NCI-H460 (cell line): ENCODE results near the gene ZNF48. TPM values are rescaled to one million over a fixed set of nuclear protein-coding genes. Genes with fewer than 3 reads are reported as not detected.

Experiments
- DNase-seq: peaks from one replicate; pipeline ENCODE4 v3.0.0-alpha.2; 2016; ENCODE audit warnings: low read depth; ENCODE audit errors: extremely low read depth
- polyA plus RNA-seq: library from polyadenylated mRNA; depleted of rRNA; stranded (reverse); fragments of >200 nt; gene quantifications from 2 replicates; pipeline ENCODE4 v1.2.3, GENCODE V29; 2014; cell fraction: nucleus; rRNA removed
- total RNA-seq: library from RNA; depleted of rRNA; stranded (reverse); fragments of >200 nt; shearing (Covaris generic); gene quantifications from 2 replicates; pipeline ENCODE4 v1.2.3, GENCODE V29; 2014; rRNA removed

ZNF48 gene
- total RNA-seq: 8.3 and 8.4 TPM in 2 replicates
- polyA plus RNA-seq: 6.5 and 12.0 TPM in 2 replicates

DNA sequence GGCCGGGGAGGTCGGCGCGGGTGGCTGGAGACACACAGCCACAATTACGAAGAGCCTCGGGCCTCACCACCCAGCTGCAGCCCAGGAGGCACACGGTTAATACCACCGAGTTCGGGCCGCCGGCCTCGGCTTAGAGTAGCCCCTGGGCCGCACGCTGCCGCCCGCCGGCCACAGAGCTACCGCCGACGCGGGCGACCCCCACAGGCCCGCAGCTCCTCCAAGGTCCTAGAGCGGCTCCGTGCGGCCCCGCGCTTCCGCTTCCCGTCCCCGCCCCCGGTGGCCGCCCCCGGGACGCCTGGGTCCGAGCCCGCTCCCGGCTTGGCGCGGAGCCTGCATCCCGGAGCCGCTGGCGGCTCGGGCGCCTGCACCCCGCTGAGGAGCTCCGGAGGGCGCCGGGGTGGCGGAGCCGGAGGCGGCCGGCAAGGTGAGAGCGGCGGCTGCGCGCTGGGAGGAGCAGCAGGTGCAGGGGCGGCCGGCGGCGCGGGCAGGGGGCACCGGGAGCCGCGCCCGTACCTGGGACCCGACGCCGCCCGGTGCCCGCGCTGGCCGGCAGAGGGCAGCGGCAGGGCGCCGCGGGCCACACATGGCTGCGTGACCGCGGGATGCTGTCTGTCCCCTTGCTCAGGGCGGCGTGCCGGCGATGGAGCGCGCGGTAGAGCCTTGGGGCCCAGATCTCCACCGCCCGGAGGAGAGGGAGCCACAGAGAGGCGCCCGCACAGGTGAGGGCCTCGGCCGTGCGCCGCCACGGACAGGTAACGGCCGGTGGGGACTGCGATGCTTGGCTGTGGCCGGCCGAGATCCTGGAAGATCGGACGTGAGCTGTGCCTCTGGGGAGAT lies at the start of gene ZNF48:
Gene ZNF48 (plus strand): TSS at position 266 of the 837 bp plus-strand sequence. CDS start 375 bp downstream, at position 641.
- DNase-seq: peak; percentile 48

DNA sequence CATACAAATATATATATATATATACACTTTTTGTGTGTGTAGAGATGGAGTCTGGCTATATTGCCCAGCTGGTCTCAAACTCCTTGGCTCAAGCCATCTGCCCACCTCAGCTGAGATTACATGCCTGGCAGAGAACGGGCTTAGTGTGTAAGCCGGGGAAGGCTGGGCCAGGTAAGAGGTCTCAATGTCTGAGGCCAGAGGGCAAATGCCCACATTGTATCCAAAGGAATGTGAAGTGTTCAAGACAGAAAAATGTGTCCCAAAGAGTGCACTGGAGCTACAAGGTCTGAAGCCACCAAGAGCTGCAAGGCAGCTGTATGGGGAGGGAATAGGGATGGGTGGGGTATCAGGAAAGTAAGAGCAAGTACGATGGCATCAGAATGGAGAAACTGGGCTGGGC lies 48.9 kb upstream of the ZNF48 start:
- DNase-seq: no peak

DNA sequence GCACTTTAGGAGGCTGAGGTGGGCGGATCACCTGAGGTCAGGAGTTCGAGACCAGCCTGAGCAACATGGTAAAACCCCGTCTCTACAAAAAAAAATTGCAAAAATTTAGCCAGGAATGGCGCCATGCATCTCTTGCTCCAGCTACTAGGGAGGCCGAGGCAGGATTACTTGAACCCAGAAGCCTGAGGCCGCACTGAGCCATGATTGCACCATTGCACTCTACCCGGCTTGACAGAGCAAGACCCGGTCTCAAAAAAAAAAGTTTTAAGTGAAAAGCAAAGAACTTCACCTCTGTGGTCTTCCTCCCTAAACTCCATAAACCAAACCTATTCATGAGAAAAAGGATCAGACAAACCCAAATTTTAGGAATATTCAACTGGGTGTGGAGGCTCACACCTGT lies 47.1 kb upstream of the ZNF48 start:
- DNase-seq: no peak

DNA sequence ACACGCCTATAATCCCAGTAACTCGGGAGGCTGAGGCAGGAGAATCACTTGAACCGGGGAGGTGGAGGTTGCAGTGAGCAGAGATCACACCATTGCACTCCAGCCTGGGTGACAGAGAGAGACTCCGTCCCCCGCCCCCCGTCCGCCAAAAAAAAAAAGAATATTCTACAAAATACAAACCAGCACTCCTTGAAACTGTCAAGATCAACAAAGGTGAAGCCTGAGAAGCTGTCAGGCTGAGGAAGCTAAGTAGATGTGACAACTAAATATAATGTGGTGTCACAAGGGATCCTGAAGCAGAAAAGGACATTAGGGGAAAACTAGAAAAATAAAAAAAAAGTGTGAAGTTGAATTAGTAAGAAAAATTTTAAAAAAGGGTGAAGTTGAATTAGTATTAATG lies 46.3 kb upstream of the ZNF48 start:
- no peak for DNase-seq

DNA sequence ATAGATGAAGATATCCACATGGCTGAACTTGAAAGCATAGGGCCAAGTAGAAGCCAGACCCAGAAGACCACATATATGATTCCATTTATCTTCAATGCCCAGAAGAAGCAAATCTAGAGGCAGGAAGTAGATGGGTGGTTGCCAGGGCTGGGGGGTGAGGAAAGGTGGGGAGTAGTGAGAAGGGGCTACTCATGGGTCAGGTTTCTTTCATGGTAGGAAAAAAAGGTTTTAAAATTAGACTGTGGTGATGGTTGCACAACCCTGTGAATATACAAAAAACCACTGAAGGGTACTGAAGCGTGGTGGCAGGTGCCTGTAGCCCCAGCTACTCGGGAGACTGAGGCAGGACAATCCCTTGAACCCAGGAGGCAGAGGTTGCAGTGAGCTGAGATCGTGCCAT lies 45.5 kb upstream of the ZNF48 start:
- DNase-seq: no peak

DNA sequence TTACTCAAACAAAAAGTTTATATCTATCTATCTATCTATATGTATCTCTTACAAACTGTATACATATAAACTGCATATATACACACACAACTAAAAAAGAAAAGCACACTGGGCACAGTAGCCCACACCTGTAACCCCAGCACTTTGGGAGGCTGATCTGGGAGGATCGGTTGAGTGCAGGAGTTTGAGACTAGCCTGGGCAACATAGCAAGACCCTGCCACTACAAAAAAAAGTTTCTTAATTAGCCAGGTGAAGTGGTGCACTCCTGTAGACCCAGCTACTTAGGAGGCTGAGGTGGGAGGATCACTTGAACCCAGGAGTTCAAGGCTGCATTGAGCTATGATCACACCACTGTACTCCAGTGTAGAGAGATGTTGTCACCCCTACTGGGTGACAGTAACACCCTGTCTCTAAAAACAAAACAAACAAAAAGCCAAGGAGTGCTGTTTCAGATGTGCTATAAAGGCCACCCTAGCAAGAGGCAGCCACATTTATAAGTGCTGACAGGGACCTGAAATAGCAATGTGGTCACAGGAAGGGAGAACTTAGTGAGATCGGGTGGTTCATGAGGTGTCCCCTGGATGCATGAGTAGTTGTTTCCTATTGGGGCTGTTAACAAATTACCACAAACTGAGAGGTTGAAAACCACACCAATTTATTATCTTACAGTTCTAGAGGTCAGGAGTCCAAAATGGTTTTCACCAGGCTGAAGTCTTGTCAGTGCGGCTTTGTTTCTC lies 44.9 kb upstream of the ZNF48 start:
- no peak for DNase-seq

DNA sequence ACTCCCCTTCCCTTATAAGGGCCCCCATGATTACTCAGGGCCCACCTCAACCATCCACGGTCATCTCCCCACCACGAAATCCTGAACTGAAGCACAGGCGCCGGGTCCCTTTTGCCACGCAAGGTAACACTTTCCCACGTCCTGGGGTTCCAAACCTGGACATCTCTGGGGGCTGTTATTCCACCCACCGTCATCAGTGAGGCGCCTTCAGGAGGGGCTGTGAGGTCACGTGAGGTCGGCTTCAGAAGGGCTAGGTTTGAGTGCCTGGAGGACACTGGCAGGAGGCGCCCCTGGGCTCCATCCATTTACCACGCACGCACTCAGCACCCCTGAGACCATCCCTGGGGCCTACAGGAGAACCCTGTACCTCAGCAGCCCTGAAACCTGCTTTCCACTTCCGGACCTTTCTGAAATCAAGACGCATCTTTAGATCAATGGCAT lies 44.2 kb upstream of the ZNF48 start:
- no peak for DNase-seq

DNA sequence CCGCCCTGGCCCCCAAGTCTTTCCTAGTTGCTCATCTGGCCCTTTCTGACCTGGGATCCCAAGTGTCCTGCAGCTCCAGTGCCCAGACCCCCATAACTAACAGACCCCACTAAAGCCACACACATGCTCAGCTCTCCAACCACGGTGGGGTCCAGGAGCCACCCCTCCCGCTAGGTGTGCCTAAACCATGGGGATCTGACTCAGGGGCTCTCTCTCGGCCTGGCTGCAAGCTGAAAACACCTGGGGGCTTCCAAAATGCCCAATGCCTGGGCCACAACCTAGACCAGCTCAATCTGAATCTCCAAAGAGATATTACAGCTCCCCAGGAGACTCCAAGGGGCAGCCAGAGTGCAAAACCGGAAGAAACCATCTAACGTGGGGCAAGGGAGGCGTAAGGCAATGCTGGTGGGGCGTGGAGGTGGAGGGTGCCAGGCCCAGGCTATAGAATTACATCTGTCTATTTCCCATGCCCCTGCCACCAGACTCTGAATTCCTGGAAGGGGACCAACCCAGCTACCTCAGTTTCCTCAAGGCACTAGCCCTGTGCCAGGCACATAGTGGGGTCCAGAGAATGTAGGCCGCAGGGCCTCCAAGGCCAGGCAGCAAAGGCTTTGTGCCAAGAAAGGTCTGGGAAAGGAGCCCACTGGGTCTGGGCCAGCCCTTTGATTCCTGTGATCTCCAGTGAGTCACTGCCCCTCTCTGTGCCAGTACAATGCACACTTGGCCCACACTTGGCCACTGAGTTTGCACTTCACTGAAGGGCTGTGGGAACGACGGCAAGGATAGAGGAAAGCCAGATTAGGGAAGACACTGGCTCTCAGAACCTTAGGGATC lies 43.4 kb upstream of the ZNF48 start:
- DNase-seq: no peak

DNA sequence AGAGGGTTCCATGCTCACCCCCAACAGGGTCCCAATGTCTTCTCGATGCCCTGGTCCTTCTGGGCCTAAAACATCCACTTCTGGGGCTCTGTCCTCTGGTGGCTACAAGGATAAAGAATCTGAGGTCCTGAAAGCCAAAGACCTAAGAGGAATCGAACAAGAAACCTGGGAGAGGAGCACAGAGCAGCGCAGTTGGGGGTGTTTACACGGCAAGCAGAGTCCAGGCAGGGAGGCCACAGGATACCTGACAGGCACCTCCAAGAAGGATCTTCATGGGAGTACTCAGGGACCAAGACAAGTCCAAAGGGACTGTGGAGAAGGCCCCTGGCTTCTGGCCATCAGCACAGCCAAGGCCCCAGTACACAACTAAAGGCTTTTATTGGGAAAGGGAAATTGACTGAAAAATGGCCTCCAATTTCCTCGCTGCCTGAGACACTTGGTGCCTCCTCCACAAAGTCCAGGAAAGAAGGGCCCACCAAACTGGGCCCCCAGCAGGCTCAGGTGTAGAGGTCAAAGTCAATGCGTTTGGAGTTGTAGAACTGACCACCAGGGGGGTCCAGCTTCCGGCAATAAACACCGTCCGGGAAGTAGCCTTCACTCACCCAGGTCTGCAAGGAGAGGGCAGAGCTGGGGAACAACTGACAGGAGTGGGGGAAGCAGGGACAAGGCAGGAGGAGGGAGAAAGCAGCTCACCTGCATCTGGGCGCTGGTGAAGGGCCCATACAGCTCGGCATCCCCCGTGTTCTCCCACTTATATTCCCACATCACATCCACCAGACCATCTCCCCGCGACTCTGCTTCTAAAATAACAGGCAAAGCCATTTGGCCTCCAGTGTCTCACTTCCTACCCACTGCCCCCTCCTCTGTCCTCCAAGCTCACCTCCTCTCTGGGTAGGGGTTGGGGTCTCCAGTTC lies 42.5 kb upstream of the ZNF48 start:
- DNase-seq: no peak

DNA sequence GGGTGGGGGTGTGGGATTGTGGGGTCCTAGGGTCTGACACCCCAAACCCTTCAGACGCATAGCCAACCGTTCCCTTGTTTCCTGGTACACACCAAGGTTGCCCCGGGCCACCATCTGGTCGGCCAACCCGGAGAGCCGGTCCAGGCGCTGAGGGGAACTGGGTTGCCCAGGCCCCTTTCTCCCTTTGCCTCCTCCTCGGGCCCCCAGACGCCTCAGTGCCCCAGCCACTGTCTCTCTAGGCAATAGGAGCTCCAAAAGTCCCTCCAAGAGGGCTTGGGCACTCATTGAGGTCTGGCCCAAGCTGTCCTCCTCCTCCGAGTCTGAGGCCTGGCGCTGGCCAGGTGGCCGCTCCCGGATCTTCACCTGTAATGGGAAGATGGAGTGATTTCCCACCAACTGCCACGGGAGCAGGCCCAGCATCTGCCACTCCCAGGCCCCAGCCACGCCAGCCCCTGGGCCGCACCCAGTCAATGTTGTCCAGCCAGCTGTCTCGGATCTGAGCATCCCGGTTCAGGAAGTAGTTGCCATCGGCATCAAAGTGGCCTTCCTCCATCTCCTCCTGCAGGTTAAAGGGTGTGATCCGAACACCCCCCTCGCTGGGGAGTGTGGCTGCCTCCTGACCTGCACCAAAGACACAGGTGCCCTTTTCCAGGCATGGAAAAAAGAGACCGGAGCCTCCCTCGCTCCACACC lies 41.6 kb upstream of the ZNF48 start:
- no peak for DNase-seq

DNA sequence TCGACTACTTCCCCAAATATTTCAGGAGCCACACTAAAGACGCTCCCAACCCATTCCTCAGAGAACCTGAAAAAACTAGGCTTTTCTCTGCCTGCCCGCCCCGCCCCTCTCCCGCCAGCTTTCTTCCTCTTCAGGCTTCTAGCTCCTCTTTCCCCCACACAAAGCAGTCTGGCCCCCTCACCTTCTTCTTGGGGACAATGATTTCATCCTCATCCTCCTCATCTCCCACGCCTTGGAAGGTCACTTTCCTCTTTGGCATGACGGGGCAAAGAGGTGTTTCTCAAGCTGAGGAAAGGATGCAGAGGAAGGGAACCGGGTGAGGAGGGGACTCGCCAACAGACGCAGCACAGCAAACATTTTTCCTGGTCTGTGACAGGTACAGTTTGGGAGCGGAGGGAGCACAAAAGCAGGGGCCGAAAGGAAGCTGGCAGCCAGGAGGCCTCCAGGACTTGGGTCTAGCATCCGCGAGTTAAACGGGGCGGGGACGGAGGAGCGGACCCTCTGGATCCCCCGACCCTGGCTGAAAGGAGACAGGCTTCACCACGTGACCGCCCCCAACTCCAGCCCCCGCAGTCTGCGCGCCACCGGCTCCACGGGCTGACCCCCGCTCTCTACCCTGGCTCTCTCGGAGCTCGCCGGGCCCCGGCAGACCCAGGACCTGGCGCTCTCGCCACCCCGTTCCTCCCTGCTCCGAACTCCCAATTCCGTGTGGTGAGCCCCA lies 40.6 kb upstream of the ZNF48 start:
- no peak for DNase-seq

DNA sequence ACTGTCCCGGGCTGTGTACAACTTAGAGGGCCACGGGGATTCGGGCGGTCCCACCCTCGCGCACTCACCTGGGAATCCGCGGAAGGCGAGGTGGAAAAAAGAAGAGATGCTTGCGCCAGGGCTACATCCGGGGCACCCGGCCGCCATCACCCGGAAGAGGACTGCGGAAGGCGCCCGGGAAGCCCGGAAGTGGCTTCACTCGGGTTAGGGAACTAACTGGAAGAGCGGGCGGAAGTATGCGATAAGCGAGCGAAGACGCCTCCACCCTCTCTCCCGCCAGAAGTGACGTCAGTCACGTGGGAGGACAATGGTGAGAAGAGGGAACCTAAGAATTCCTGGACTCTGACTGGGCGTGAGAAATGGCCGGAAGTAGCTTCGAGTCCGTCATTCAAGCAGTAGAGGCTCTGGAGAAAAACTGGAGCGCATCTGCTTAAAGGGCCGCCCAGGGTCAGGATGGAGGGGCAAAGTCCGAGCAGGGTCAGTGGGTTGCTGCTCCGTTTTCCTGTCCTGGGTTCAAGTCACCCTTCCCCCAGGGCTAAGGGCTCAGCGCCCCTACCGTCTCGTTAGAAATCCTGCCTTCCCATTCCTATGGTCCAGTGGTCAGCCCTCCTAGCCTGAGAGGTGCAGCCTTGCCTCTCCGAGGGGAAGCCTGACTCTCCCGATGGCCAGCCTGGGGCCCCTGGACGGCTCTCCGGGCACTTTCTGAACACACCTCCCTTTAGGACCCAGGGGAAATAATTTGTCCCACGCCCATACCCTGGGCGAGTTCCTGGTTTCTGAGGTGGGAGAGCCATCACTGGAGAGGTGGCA lies 39.9 kb upstream of the ZNF48 start, which contains the start of gene CD2BP2:
Gene CD2BP2 (minus strand): TSS at position 165 of the 810 bp plus-strand sequence. CDS start 627 bp downstream, outside the sequence.
- peak; percentile 100 for DNase-seq

DNA sequence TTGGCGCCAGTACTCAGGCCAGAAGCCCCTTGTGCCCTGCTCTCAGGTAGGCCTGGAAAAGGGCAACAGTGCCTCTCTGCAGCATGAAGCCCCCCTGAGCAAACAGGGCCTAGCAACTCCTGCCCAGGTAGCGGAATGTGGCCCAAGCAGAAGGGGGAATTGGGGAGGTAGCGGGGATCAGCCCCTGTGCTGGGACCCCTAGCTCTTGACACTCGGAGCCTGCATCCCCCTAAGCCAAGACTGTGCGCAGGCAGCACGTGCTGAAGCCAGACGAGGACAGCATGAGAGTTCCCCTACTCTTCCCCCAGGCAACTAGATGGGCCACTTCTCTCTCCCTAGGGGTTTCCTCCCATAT lies 39.3 kb upstream of the ZNF48 start:
- DNase-seq: no peak

DNA sequence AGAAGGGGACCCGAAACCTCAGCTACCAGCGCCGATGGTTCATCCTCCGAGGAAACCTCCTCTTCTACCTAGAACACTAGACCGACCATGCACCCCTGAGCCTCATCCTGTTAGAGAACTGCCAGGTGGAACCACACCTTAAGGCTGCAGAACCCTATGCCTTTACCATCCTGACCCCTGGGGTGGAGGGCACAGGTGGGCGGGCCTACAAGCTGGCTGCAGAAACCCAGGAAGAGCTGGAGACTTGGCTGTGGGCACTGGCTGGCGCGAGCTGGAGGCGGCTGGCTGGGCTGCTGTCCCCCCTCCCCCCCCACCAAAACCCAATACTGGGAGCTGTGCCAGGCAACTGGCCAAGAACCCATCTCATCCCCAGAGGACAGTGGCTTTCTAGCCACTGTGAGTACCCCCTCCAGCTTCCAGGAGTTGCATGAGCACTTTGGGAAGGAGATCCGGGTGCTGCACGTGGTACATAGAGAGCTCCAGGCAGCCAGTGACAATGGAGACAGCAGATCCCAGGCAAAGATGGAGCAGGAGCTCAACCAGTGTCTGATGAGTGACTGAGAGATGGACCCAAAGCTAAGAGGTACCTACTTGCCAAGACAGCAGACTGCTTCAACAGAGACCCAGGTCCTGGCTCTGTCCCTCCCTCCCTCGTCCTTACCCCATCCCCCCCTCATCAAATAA lies 38.7 kb upstream of the ZNF48 start:
- DNase-seq: no peak

DNA sequence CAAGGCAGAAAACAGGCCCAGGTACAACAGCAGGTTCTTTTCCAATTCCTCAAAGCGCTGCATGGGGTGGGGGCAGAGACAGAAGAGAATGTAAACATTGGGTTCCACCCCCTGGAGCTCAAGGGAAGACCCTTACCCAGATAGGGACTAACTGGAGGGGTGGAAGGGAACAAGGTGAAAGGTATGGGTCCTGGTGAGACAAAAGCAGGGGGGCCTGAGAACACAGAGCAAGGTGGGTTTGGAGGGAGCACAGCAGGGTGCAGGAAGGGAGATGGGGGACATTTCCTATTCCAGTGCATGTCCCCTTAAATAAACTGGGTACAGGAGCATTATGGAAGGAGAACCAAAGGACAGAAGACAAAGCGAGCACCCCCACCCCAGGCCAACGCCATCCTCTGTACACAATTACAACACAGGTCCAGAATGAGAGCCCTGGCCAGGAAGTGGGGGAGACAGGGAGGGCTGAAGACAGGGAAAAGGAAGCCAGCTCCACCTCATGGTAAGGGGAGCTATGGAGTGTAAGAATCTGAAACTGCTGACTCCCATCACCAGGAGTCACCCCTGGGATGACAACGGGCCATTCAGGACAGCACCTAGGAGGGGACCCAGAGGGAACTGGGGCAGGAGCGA lies 38.0 kb upstream of the ZNF48 start:
- DNase-seq: no peak

DNA sequence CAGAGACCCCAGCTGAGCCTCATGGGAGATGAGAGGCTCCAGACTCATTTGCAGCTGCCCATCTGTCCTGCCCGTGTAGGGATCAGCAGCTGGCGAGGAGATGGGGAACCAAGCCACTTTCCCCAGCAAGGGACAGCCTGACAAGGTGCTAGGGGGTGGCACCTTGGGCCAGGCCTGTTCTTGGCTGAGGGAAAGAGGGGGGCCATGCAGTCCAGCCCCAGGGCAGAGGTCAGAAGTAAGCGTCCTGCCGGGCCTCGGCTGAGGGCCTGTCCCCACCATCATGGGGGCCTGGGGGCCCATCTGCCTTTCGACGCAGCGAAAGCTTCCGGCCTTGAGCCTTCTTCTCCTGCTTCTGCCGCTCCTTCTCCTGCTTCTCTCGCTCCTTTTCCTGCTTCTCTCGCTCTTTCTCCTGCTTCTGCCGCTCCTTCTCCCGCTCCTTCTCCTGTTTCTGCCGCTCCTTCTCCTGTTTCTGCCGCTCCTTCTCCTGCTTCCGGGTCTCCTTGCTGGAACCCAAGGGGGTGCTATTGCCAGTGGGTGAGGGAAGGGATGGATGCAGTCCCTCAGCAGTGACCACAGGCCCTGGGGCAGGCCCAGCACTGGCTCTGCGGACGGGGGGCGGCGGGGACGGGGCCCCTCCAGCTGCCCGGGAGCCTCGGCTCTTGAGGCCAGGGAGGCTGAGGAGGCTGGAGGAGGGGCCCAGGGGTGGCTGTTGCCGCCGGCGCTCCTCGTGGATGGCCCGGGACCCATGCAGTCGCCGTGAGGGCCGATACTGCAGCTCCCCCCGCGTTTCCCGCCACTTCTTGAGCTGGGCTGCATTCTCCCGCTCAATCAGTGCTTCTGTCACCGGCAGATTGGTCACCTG lies 37.3 kb upstream of the ZNF48 start:
- no peak for DNase-seq
